GM04503 (cell line): ENCODE measurements around the gene CEMP1.

Source experiments
- DNase-seq: peaks from one replicate; pipeline ENCODE4 v3.0.0-alpha.2; 2012; ENCODE audit warnings: low read depth

CEMP1 gene

GRCh38 chr16:2500430-2500917 lies 30.7 kb downstream of the CEMP1 start:
- no peak for DNase-seq

GRCh38 chr16:2499890-2500429 lies 31.2 kb downstream of the CEMP1 start:
- DNase-seq, result no peak

GRCh38 chr16:2499454-2499853 lies 31.8 kb downstream of the CEMP1 start:
- DNase-seq, result no peak

GRCh38 chr16:2498531-2499253 lies 32.5 kb downstream of the CEMP1 start:
- DNase-seq, result no peak

GRCh38 chr16:2497695-2498484 lies 33.3 kb downstream of the CEMP1 start:
- no peak for DNase-seq

- no peak for DNase-seq
These were observed 34.0 kb downstream of the CEMP1 start for GRCh38 chr16:2497116-2497630.

GRCh38 chr16:2496223-2497115 lies 34.7 kb downstream of the CEMP1 start:
- no peak for DNase-seq

- no peak for DNase-seq
These were observed 36.2 kb downstream of the CEMP1 start for GRCh38 chr16:2495041-2495440.

- no peak for DNase-seq
These were observed 36.6 kb downstream of the CEMP1 start for GRCh38 chr16:2494616-2495015.

- no peak for DNase-seq
These were observed 37.6 kb downstream of the CEMP1 start for GRCh38 chr16:2493605-2494004.

- DNase-seq, result no peak
These were observed 38.9 kb downstream of the CEMP1 start for GRCh38 chr16:2492292-2492691.

GRCh38 chr16:2490190-2491105 lies 40.8 kb downstream of the CEMP1 start:
- no peak for DNase-seq

GRCh38 chr16:2489581-2489980 lies 41.6 kb downstream of the CEMP1 start:
- no peak for DNase-seq

- DNase-seq, result no peak
These were observed 43.2 kb downstream of the CEMP1 start for GRCh38 chr16:2487903-2488531.

GRCh38 chr16:2487517-2487842 lies 43.7 kb downstream of the CEMP1 start:
- no peak for DNase-seq

GRCh38 chr16:2486645-2487516 lies 44.3 kb downstream of the CEMP1 start:
- DNase-seq, result no peak

GRCh38 chr16:2485811-2486507 lies 45.2 kb downstream of the CEMP1 start:
- no peak for DNase-seq

GRCh38 chr16:2484898-2485508 lies 46.2 kb downstream of the CEMP1 start:
- no peak for DNase-seq
